ENCODE results near the gene RBBP8NL.

- TF ChIP-seq, protein P1, sequence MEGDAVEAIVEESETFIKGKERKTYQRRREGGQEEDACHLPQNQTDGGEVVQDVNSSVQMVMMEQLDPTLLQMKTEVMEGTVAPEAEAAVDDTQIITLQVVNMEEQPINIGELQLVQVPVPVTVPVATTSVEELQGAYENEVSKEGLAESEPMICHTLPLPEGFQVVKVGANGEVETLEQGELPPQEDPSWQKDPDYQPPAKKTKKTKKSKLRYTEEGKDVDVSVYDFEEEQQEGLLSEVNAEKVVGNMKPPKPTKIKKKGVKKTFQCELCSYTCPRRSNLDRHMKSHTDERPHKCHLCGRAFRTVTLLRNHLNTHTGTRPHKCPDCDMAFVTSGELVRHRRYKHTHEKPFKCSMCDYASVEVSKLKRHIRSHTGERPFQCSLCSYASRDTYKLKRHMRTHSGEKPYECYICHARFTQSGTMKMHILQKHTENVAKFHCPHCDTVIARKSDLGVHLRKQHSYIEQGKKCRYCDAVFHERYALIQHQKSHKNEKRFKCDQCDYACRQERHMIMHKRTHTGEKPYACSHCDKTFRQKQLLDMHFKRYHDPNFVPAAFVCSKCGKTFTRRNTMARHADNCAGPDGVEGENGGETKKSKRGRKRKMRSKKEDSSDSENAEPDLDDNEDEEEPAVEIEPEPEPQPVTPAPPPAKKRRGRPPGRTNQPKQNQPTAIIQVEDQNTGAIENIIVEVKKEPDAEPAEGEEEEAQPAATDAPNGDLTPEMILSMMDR (IDR thresholded peaks at IDR 0.05) = no peak
- no peak for TF ChIP-seq ZBTB21 (CRISPR knock-in tag; IDR thresholded peaks at IDR 0.05; ENCODE audit: borderline replicate concordance)
Measured at GRCh38 chr20:62365814-62366369, 61.4 kb downstream of the RBBP8NL start.

Data from WTC11 (cell line).